Measurements from ENCODE around the gene AMBN.
"Not testable (repeated sequence)": the region's sequence is repeated elsewhere in the genome, so short reads cannot be mapped to it uniquely, and the experiment has no call there.

AMBN gene

GRCh38 chr4:70608324-70608723, 16.3 kb downstream of the AMBN start:
- no peak for DNase-seq

- DNase-seq, result no peak
Measured at GRCh38 chr4:70613306-70614183, 21.5 kb downstream of the AMBN start.

GRCh38 chr4:70614184-70614555, 22.1 kb downstream of the AMBN start:
- DNase-seq, result no peak

- no peak for DNase-seq
Measured at GRCh38 chr4:70619288-70619687, 27.2 kb downstream of the AMBN start.

GRCh38 chr4:70619778-70620177, 27.7 kb downstream of the AMBN start:
- DNase-seq, result no peak

- no peak for DNase-seq
Measured at GRCh38 chr4:70623323-70623722, 31.3 kb downstream of the AMBN start.

DNA sequence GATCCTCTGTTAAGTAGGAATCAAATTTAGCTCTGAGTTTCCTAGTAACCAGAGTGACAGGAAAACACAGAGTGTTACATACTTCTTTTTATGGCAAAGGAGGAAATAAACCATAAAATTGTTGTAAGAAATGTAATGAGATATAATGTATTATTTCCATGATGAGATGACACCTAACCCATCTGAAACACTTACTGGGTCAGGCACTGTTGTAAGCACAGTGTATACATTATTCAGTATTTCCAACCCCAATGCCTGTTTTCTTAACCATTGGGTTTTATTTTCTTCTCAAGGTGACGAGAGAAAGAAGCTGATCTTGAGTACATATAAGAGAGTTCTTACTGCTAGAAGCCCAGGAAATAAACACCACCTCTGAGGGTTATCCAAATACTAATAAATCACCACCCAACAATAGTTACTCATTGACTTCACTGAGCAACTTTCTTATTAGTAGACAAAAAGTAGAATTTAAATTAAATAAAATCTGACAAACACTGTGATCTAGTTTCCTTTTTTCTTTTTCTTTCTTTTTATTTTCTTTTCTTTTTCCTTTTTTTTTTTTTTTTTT, 32.3 kb downstream of the AMBN start:
- DNase-seq, result no peak

GRCh38 chr4:70627620-70628019, 35.6 kb downstream of the AMBN start:
- no peak for DNase-seq

GRCh38 chr4:70628444-70628843, 36.4 kb downstream of the AMBN start, which contains the start of gene ENAM:
TSS of gene ENAM (plus strand) at chr4:70628744. CDS start at chr4:70629501, 757 bp downstream.
- no peak for DNase-seq

DNA sequence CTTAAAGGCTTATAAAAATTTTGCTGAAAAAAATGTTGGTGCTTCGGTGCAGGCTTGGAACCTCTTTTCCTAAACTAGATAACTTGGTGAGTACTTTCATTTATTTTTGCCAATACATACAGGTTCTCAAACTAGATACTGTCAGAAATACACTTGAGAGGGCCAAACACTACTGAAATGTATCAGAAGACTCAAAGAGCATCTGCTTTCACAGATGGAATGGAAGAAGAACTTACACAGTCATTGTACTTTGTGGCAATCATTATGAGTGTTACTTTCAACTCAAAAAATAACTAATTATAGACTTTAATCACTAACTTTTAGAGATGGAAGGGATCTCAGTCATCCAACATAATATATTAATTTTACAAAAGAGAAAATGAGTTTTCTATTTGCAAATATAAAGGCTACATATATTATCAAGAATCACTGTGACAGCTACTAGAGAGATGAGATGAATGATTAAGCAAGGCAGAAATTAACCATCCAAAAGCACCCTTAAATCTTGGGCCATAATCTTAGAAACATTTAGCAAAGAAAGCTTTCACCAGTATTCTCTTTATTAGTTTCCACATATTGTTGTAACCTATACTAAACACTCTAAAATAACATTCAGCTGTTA, 37.5 kb downstream of the AMBN start:
- DNase-seq, result peak; percentile 11

- no peak for DNase-seq
Measured at GRCh38 chr4:70630162-70630561, 38.1 kb downstream of the AMBN start.

GRCh38 chr4:70632028-70632427, 40.0 kb downstream of the AMBN start:
- no peak for DNase-seq

GRCh38 chr4:70634482-70634881, 42.4 kb downstream of the AMBN start:
- DNase-seq, result no peak

- DNase-seq, result no peak
Measured at GRCh38 chr4:70637239-70637913, 45.3 kb downstream of the AMBN start.

- DNase-seq, result peak; percentile 38
Measured at GRCh38 chr4:70640192-70640591, 48.1 kb downstream of the AMBN start.

DNA sequence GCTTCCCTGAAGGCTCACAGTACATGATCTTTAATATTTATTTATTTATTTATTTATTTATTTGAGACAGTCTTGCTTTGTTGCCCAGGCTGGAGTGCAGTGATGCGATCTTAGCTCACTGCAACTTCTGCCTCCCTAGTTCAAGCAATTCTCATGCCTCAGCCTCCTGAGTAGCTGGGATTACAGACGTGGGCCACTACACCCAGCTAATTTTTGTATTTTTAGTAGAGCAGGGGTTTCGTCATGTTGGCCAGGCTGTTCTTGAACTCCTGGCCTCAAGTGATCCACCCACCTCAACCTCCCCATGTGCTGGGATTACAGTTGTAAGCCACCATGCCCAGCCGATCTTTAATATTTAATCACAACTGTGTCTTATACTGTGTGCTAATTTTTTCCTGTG, 58.7 kb downstream of the AMBN start:
- not testable (repeated sequence) for DNase-seq

GRCh38 chr4:70651864-70652506, 59.9 kb downstream of the AMBN start:
- DNase-seq, result peak; percentile 34

GRCh38 chr4:70654605-70655011, 62.6 kb downstream of the AMBN start:
- no peak for DNase-seq
